ENCODE measurements around the gene NTMT1. TPM values are rescaled to one million over a fixed set of nuclear protein-coding genes. Genes with fewer than 3 reads are reported as not detected.

Gene NTMT1
- total RNA-seq, 6 donors from 2014 or later = 15.0 to 37.7 (median 23.6) TPM

DNA sequence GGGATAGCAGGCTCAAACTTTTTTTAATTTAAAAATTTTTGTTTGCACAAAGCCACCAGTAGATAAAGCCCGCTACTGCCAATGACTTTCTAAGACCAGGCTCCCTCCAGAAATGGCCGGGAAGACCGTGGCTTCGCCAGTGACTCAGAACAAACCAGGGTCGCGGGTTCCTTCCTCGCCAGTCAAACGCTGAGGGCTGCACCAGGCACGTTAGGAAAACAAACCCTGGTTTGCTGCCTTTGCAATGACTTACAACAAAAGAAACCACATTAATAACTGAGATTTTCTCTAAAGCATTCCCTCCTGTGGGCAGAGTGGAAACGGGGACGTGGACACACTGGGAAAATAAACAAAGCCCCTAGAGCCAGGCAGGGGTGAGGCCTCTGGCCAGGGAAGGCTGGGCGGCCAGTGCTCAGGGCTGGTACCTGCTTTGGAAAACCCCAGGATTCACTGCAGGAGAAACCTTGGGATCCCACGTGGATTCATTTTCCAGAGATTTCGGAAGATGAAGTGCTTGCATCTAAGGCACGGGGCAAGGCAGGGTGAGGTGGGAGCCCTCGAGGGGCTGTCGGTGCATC lies 43.3 kb downstream of the NTMT1 start:
- no peak for TF ChIP-seq POLR2A (IDR thresholded peaks at IDR 0.05)
- TF ChIP-seq, protein P1, sequence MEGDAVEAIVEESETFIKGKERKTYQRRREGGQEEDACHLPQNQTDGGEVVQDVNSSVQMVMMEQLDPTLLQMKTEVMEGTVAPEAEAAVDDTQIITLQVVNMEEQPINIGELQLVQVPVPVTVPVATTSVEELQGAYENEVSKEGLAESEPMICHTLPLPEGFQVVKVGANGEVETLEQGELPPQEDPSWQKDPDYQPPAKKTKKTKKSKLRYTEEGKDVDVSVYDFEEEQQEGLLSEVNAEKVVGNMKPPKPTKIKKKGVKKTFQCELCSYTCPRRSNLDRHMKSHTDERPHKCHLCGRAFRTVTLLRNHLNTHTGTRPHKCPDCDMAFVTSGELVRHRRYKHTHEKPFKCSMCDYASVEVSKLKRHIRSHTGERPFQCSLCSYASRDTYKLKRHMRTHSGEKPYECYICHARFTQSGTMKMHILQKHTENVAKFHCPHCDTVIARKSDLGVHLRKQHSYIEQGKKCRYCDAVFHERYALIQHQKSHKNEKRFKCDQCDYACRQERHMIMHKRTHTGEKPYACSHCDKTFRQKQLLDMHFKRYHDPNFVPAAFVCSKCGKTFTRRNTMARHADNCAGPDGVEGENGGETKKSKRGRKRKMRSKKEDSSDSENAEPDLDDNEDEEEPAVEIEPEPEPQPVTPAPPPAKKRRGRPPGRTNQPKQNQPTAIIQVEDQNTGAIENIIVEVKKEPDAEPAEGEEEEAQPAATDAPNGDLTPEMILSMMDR (IDR thresholded peaks at IDR 0.05) = no peak
- TF ChIP-seq POLR2AphosphoS5 (IDR thresholded peaks at IDR 0.05) = no peak
- TF ChIP-seq EP300 (IDR thresholded peaks at IDR 0.05) = no peak

DNA sequence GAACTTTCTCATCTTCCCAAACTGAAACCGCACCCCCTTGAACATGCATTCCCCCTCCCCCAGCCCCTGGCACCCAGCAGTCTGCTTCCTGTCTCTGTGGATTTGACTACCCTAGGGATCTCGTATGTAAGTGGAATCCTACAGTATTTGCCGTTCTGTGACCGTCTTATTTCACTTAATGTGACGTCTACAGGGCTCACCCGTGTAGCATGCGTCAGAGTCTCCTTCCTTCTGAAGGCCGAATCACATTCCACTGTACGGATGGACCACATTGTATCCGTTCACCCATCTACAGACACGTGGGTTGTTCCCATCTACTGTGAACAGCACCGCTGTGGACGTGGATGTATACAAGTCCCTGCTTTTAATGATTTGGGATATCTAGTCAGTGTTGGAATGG lies 44.0 kb downstream of the NTMT1 start:
- ATAC-seq (ENCODE audit: low FRiP score in 2 of 2) (no peak), DNase-seq (no peak)
- no peak overlapping the region for H3K4me3 ChIP-seq
- peaks cover 7 to 19% (median 13%) of the 10 kb centered on the region in 4 donors for H3K4me1 ChIP-seq
- no peak for TF ChIP-seq POLR2AphosphoS5 (IDR thresholded peaks at IDR 0.05)
- no peak for TF ChIP-seq POLR2A (IDR thresholded peaks at IDR 0.05)
- TF ChIP-seq, protein P1 (IDR thresholded peaks at IDR 0.05) = no peak
- 80 to 83% methylated on average over 13 of the region's 13 CpGs for WGBS, 2 donors
- peaks cover 0 to 23% (median 16%) of the 10 kb centered on the region in 4 donors for H3K27me3 ChIP-seq
- no peak overlapping the region for H3K27ac ChIP-seq
- H3K36me3 ChIP-seq = no peaks in the 10 kb centered on the region
- no peaks in the 10 kb centered on the region for H3K9me3 ChIP-seq

More for the DNA sequence above, 43.3 kb downstream of the NTMT1 start:
- Histone ChIP-seq H3K4me1 (peaks cover 7 to 24% (median 14%) of the 10 kb centered on the region in 4 donors), H3K9me3 (no peaks in the 10 kb centered on the region), H3K36me3 (no peaks in the 10 kb centered on the region), H3K27ac (no peak overlapping the region), H3K4me3 (no peak overlapping the region), H3K27me3 (peaks cover 0 to 25% (median 18%) of the 10 kb centered on the region in 4 donors)
- DNase-seq (no peak), ATAC-seq (ENCODE audit: low FRiP score in 2 of 2) (no peak)
- 47 to 58% methylated on average over 16 to 17 of the region's 17 CpGs for WGBS, 2 donors

DNA sequence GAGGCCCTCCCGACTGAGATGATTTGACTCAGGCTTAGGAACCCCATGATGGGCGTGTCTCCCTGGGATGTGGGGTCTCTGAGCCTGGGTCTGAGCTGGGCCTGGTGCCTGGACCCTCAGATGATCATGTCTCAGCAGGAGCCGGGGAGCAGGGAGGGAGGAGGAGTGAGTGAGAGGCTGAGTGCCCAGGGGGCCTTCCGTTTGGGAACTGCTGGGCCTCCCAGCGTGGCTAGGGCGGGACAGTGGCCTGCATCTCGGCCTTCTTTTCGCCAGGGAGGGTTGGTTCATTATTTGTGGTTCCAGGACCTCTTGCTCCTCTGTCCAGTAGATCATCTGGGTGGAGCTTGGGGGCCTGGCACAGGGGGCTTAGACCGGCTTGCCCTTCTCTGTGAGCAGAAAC lies 45.1 kb downstream of the NTMT1 start:
- WGBS, 2 donors = 67 to 81% methylated on average over 8 to 9 of the region's 9 CpGs

DNA sequence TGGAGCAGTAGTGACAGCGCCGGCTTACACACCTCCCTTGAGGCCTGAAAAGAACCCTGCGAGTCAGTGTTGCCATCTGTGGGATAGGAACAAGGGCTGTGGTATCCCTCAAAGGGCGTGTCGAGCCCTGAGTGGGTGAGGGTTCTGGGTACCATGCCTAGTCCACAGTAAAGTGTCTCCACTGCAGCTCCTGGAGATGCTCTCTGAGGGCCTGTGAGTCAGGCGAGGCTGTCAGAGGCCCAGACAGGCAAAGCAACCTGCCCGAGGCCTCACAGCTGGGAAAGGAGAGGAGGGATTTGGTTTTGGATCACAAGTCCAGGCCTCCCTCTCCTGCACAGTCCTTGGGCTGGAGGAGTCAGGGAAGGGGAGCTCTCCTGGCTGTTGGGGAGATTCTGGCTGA lies 45.6 kb downstream of the NTMT1 start:
- H3K4me1 ChIP-seq = peaks cover 0 to 4% (median under 1%) of the 10 kb centered on the region in 4 donors
- DNase-seq (no peak), ATAC-seq (ENCODE audit: low FRiP score in 2 of 2) (no peak)
- no peaks in the 10 kb centered on the region for H3K9me3 ChIP-seq
- H3K27ac ChIP-seq = no peak overlapping the region
- H3K4me3 ChIP-seq = no peak overlapping the region
- WGBS, 2 donors = 78 to 100% methylated on average over 3 to 7 of the region's 7 CpGs
- no peaks in the 10 kb centered on the region for H3K36me3 ChIP-seq
- H3K27me3 ChIP-seq = peaks cover 0 to 9% (median 4%) of the 10 kb centered on the region in 4 donors
- TF ChIP-seq EP300 (IDR thresholded peaks at IDR 0.05) (no peak), POLR2AphosphoS5 (IDR thresholded peaks at IDR 0.05) (no peak), POLR2A (IDR thresholded peaks at IDR 0.05) (no peak)
- TF ChIP-seq, protein P1 (IDR thresholded peaks at IDR 0.05) = no peak

More for the DNA sequence above, 45.1 kb downstream of the NTMT1 start:
- TF ChIP-seq POLR2A (IDR thresholded peaks at IDR 0.05) = no peak
- no peak for TF ChIP-seq EP300 (IDR thresholded peaks at IDR 0.05)
- TF ChIP-seq, protein P1 (IDR thresholded peaks at IDR 0.05) = no peak
- no peak for TF ChIP-seq POLR2AphosphoS5 (IDR thresholded peaks at IDR 0.05)
- no peaks in the 10 kb centered on the region for H3K36me3 ChIP-seq
- H3K27ac ChIP-seq = no peak overlapping the region
- no peak for DNase-seq
- H3K9me3 ChIP-seq = no peaks in the 10 kb centered on the region
- no peak overlapping the region for H3K4me3 ChIP-seq
- ATAC-seq (ENCODE audit: low FRiP score in 2 of 2) = no peak
- H3K4me1 ChIP-seq = peaks cover 0 to 8% (median 5%) of the 10 kb centered on the region in 4 donors
- peaks cover 0 to 14% (median 9%) of the 10 kb centered on the region in 4 donors for H3K27me3 ChIP-seq

DNA sequence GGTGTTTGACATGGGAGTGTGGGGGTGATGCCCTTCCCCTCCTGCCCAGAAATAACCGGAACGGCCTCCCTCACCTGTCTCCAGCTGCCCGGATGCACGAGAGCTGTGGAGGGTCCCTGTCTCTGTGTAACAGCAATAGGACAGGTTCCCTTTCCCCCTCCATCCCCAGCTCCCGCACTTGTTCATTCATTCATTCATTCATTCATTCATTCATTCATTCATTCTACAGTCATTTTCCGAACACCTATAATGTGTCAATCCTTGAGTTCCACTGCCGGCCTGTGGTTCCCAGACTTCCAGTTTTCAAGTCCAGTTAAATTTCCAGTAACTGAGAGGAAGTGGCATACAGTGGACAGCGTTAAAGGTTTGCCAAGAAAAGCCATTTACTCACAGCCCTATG lies 46.7 kb downstream of the NTMT1 start:
- Histone ChIP-seq H3K9me3 (no peaks in the 10 kb centered on the region), H3K4me1 (no peaks in the 10 kb centered on the region), H3K27ac (no peak overlapping the region), H3K4me3 (no peak overlapping the region), H3K27me3 (peaks cover 0 to 2% (median 0%) of the 10 kb centered on the region in 4 donors), H3K36me3 (no peaks in the 10 kb centered on the region)
- DNase-seq (no peak), ATAC-seq (ENCODE audit: low FRiP score in 2 of 2) (no peak)
- 81% methylated on average over 8 of the region's 8 CpGs for WGBS, 2 donors
- TF ChIP-seq POLR2A (IDR thresholded peaks at IDR 0.05) (no peak), EP300 (IDR thresholded peaks at IDR 0.05) (no peak), POLR2AphosphoS5 (IDR thresholded peaks at IDR 0.05) (no peak)
- TF ChIP-seq, protein P1 (IDR thresholded peaks at IDR 0.05) = no peak
